HG02970 (cell line): Measurements from ENCODE around the gene ARSG.
"Not testable (repeated sequence)": the region's sequence is repeated elsewhere in the genome, so short reads cannot be mapped to it uniquely, and the experiment has no call there.

Source experiments
- ATAC-seq: cut with Tn5 transposase; IDR thresholded peaks from one replicate; pipeline ENCODE4 v1.9.1; 2021; ENCODE audit warnings: mild to moderate bottlenecking, moderate library complexity, moderate number of reproducible peaks; ENCODE audit not compliant: unreplicated experiment, low FRiP score

ARSG gene

GRCh38 chr17:68365469-68365868 lies 74.2 kb downstream of the ARSG start:
- ATAC-seq: no peak

- ATAC-seq: no peak
Observed at GRCh38 chr17:68368387-68368786, 77.1 kb downstream of the ARSG start.

GRCh38 chr17:68375566-68375965 lies 84.3 kb downstream of the ARSG start:
- ATAC-seq: no peak

GRCh38 chr17:68376178-68376577 lies 84.9 kb downstream of the ARSG start:
- not testable (repeated sequence) for ATAC-seq

- no peak for ATAC-seq
Observed at GRCh38 chr17:68377771-68378267, 86.5 kb downstream of the ARSG start.

GRCh38 chr17:68378268-68379176 lies 87.2 kb downstream of the ARSG start:
- ATAC-seq: no peak

GRCh38 chr17:68379177-68379510 lies 87.8 kb downstream of the ARSG start:
- ATAC-seq: no peak

GRCh38 chr17:68379692-68380677 lies 88.7 kb downstream of the ARSG start:
- no peak for ATAC-seq

GRCh38 chr17:68381076-68381900 lies 90.0 kb downstream of the ARSG start:
- ATAC-seq: no peak

GRCh38 chr17:68382582-68383085 lies 91.3 kb downstream of the ARSG start:
- no peak for ATAC-seq

- no peak for ATAC-seq
Observed at GRCh38 chr17:68383120-68383442, 91.8 kb downstream of the ARSG start.

GRCh38 chr17:68383443-68384321 lies 92.4 kb downstream of the ARSG start:
- ATAC-seq: no peak

GRCh38 chr17:68384471-68384870 lies 93.2 kb downstream of the ARSG start:
- no peak for ATAC-seq

GRCh38 chr17:68384941-68385340 lies 93.6 kb downstream of the ARSG start:
- ATAC-seq: no peak

- ATAC-seq: no peak
Observed at GRCh38 chr17:68385490-68386215, 94.4 kb downstream of the ARSG start.

- no peak for ATAC-seq
Observed at GRCh38 chr17:68387435-68388218, 96.3 kb downstream of the ARSG start.

- ATAC-seq: no peak
Observed at GRCh38 chr17:68389041-68389440, 97.7 kb downstream of the ARSG start.
